Measurements from ENCODE around the gene USP1. TPM values are rescaled to one million over a fixed set of nuclear protein-coding genes. Genes with fewer than 3 reads are reported as not detected.

USP1 gene
- total RNA-seq, 1 experiment from 2014 or later = 64.6 TPM

- Histone ChIP-seq H2AK5ac (ENCODE audit: insufficient read length, low read length) (no peak overlapping the region), H3K79me1 (ENCODE audit: insufficient read depth, low read depth, low read length, poor library complexity, severe bottlenecking) (no peaks in the 10 kb centered on the region), H3T11ph (ENCODE audit: low read length) (no peak overlapping the region), H4K20me1 (ENCODE audit: control insufficient read depth, insufficient read depth, insufficient read length) (no peaks in the 10 kb centered on the region), H3K27me3 (ENCODE audit: insufficient read depth, low read length) (no peaks in the 10 kb centered on the region), H3K18ac (ENCODE audit: insufficient read length, low read depth, low read length) (no peak overlapping the region), H3K14ac (ENCODE audit: insufficient read depth, low read length) (no peak overlapping the region), H3K23ac (ENCODE audit: insufficient read length, low read depth, low read length) (no peak overlapping the region), H3K56ac (ENCODE audit: insufficient read length, low read depth, low read length) (no peak overlapping the region), H3K4me2 (ENCODE audit: insufficient read depth, insufficient read length, low read length) (no peak overlapping the region), H2BK12ac (ENCODE audit: insufficient read length, low read depth, low read length) (no peak overlapping the region), H3K27ac (ENCODE audit: insufficient read length, low read depth, low read length) (no peak overlapping the region), H3K9me3 (ENCODE audit: control insufficient read depth, low read depth, low read length) (no peaks in the 10 kb centered on the region), H2BK120ac (ENCODE audit: low read depth, low read length, poor library complexity, severe bottlenecking) (no peak overlapping the region), H2BK5ac (ENCODE audit: insufficient read length, low read length) (no peak overlapping the region), H3K23me2 (ENCODE audit: insufficient read length, low read depth, low read length, poor library complexity, severe bottlenecking) (no peaks in the 10 kb centered on the region), H3K9ac (ENCODE audit: extremely low read depth, insufficient read length, low read length) (no peak overlapping the region), H3K4ac (ENCODE audit: low read depth, low read length) (no peak overlapping the region), H3K79me2 (ENCODE audit: insufficient read depth, low read length) (no peaks in the 10 kb centered on the region), H2BK20ac (ENCODE audit: low read depth, low read length, poor library complexity, severe bottlenecking) (no peak overlapping the region), H3K4me1 (ENCODE audit: insufficient read depth, low read length) (no peaks in the 10 kb centered on the region), H2BK15ac (ENCODE audit: low read depth, low read length) (no peak overlapping the region), H4K91ac (ENCODE audit: insufficient read length, low read depth, low read length) (no peak overlapping the region), H2AFZ (ENCODE audit: low read length) (no peak overlapping the region), H4K5ac (ENCODE audit: insufficient read length, low read depth, low read length) (no peak overlapping the region), H4K8ac (replicated peaks; ENCODE audit: insufficient read length, low read depth, low read length) (no peak overlapping the region)
- WGBS (ENCODE audit: extremely low coverage, insufficient read length, low lambda C conversion rate) = no CpG with 5 or more reads among the region's 1 CpG
- TF ChIP-seq, protein P1, sequence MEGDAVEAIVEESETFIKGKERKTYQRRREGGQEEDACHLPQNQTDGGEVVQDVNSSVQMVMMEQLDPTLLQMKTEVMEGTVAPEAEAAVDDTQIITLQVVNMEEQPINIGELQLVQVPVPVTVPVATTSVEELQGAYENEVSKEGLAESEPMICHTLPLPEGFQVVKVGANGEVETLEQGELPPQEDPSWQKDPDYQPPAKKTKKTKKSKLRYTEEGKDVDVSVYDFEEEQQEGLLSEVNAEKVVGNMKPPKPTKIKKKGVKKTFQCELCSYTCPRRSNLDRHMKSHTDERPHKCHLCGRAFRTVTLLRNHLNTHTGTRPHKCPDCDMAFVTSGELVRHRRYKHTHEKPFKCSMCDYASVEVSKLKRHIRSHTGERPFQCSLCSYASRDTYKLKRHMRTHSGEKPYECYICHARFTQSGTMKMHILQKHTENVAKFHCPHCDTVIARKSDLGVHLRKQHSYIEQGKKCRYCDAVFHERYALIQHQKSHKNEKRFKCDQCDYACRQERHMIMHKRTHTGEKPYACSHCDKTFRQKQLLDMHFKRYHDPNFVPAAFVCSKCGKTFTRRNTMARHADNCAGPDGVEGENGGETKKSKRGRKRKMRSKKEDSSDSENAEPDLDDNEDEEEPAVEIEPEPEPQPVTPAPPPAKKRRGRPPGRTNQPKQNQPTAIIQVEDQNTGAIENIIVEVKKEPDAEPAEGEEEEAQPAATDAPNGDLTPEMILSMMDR (conservative IDR thresholded peaks at IDR 0.05) = no peak
- Mint-ChIP-seq H3K4me3 (no peak overlapping the region), H3K9me3 (no peaks in the 10 kb centered on the region), H3K27ac (no peak overlapping the region), H3K4me1 (0 out of 4 replicates have a peak, but pooled peaks cover 3 to 4% of the 10 kb centered on the region in 2 experiments), H3K36me3 (ENCODE audit: insufficient read depth in 1 of 3, low read depth in 3 of 3) (no peaks in the 10 kb centered on the region), H3K27me3 (ENCODE audit: low read depth) (peaks cover 2% of the 10 kb centered on the region; the same call in 1 of the 2 replicates)
- no peak for DNase-seq
Measured at GRCh38 chr1:62426794-62427193, 10.1 kb upstream of the USP1 start.

Data from H9 (cell line).